LNCaP clone FGC (cell line): ENCODE data around the gene CMPK2.

Source experiments
- DNase-seq: peaks from one replicate; pipeline ENCODE4 v3.0.0-alpha.2; 2011; ENCODE audit warnings: low read depth
- H3K4me3 ChIP-seq: 2 replicates; pipeline ENCODE4 v1.5.1; 2011; ENCODE audit warnings: mild to moderate bottlenecking, low read depth, low read length, control low read depth
- TF ChIP-seq, protein P1 (sequence below): IDR thresholded peaks from 2 replicates; pipeline ENCODE4 v1.5.1; 2012; ENCODE audit warnings: mild to moderate bottlenecking; ENCODE audit not compliant: control insufficient read depth, insufficient read depth; ENCODE audit errors: extremely low read depth

CMPK2 gene

DNA sequence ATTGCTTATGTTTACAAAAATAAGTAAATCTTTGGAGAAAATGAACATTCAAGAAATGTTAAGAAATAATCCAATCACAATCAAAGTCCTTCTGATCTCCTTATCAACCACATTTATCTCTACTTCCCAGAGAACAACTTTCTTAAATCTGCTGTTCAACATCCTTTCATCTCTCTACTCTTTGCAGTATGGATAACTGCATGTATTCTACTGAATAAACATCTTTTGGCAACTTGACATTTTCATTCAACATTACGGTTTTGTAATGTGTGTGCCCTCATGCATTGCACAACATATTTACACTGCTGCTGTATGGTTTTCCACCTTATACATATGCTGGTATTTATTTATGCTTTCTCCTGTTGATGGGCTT lies 9.2 kb downstream of the CMPK2 start:
- TF ChIP-seq, protein P1, sequence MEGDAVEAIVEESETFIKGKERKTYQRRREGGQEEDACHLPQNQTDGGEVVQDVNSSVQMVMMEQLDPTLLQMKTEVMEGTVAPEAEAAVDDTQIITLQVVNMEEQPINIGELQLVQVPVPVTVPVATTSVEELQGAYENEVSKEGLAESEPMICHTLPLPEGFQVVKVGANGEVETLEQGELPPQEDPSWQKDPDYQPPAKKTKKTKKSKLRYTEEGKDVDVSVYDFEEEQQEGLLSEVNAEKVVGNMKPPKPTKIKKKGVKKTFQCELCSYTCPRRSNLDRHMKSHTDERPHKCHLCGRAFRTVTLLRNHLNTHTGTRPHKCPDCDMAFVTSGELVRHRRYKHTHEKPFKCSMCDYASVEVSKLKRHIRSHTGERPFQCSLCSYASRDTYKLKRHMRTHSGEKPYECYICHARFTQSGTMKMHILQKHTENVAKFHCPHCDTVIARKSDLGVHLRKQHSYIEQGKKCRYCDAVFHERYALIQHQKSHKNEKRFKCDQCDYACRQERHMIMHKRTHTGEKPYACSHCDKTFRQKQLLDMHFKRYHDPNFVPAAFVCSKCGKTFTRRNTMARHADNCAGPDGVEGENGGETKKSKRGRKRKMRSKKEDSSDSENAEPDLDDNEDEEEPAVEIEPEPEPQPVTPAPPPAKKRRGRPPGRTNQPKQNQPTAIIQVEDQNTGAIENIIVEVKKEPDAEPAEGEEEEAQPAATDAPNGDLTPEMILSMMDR, result no peak
- no peak overlapping the region for H3K4me3 ChIP-seq
- DNase-seq, result no peak

DNA sequence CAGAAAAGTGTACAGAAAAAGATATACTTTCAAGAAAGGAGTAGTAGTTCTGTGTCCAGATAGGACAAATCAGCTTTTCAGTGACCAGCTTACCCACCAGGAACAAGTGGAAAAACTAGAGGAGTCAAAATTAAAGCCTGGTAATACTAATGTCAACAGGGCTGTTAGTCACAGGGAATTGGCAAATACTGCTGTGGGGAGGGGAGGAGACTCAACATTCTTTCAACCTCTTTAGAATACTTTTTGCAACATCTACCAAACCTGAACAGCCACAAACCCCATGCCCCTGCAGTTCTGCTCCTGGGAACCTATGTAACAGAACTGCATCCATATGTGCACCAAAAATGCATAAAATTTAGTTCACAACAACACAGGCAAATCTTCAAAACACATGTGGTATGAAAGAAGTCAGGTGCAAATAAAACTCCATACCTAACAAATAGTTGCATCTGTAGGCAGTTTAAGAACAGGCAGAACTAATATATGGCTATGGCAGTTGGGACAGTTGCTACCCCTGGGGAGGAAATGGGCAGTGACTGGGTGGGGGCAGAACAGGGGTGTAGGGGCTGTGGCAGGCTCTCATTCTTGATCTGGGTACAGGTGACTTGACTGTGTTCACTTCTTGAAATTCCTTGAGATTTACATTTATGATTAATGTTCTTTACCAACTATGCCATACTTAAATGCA lies 9.7 kb downstream of the CMPK2 start:
- no peak for DNase-seq
- TF ChIP-seq, protein P1, result no peak
- H3K4me3 ChIP-seq, result no peak overlapping the region

DNA sequence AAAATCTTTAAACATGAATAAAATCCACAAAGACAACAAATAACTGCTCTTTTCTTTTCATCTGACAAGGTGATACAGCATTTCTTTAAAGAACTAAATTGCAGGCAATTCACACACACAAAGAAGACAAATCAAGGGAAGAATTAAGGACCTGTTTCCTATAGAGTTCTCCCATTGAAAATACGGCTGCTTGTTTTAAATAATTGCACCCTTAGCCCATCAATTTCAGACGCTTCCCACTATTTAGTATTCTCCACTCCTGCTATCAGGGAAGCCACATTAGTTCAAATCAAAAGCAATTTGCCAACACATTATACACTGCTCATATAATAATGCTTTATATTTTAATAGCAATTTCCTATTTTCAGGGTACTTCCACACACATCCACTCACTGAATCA lies 11.3 kb downstream of the CMPK2 start:
- no peak for DNase-seq
- TF ChIP-seq, protein P1, result no peak
- H3K4me3 ChIP-seq, result no peak overlapping the region

DNA sequence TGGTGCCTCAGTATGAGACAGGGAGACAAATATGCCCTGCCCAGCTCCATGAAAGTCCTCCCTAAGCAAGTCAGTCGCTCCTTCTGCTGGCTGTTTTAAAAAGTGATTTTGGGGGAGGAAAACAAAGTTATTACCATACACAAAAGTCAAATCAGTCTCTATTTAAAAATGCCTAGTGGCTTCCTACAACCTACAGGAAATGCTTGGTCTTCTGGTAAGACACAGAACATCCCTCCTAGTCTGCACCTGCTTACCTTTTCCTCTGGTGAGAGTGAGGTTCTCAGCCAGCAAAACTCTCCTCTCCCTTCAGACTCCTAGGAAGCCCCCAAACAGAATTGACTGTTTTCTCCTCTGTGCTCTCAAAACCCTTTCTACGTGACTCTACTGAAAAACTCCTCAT lies 13.5 kb downstream of the CMPK2 start:
- no peak overlapping the region for H3K4me3 ChIP-seq
- TF ChIP-seq, protein P1, result no peak
- DNase-seq, result no peak

DNA sequence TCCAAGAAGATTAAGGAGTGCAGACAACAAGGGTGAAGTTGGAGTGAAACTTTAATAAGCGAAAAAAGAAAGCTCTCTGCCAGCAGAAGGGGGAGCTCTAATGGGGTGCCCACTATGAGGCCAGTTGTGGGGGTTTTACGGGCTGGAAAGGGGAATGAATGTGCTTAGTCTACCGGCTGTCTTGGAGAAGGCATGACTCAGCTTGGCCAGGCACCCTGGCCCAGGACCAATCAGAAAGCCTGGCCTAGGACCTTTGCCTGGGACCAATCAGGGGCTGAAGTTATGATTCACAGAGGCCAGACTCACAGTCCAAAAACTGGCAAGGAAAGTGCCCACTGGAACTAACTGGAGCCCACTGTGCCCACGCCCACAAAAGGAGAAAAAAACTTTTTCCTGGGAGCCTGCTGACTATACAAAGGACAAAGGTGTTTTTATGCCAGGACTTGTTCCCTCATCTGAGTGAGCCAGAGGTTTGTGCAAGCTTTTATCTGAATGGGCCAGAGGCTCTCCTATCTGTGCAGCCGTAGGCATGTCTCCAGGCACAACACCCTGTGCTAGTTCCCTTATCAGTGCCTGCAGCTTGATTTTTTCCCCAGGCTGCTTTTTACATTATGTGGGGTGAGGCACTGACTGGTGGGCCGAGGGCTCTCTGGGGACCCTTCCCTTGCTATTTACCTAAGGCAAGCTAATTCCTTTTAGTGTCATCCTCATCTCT lies 18.6 kb downstream of the CMPK2 start:
- no peak for DNase-seq
- TF ChIP-seq, protein P1, result no peak
- no peak overlapping the region for H3K4me3 ChIP-seq

DNA sequence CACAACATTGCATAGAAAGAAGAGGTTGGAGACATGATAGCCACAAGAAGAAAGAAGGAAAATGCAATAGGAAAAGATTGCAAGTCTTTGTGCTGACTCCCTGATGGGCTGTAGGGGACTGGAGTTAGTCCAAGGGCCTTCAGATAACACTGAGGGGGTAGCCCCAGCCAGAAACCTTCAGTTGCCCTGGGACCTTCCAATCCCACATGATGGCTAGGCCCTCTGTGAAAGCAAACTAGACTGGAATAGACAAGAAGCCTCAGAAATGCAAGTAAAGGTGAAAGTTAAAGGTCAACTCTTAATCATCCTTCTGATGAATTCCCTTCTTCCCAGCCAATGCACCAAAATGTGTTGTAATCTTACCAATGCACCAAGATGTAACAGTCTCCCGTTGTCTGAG lies 19.2 kb downstream of the CMPK2 start:
- TF ChIP-seq, protein P1, result no peak
- no peak for DNase-seq
- H3K4me3 ChIP-seq, result no peak overlapping the region
